Activated T-cell treated with anti-CD3 and anti-CD28 coated beads for 4 hours (primary cell): Measurements from ENCODE around the gene GNB1L.

Experiments used
- DNase-seq: peaks from one replicate; pipeline ENCODE4 v3.0.0-alpha.2; 2020

The GNB1L gene

GRCh38 chr22:19757985-19758895 lies 96.4 kb downstream of the GNB1L start:
- DNase-seq, result no peak

- DNase-seq, result no peak
Observed at GRCh38 chr22:19757140-19757984, 97.3 kb downstream of the GNB1L start.

- DNase-seq, result peak; percentile 53
Observed at GRCh38 chr22:19756288-19757128, 98.2 kb downstream of the GNB1L start.

GRCh38 chr22:19755722-19756287 lies 98.9 kb downstream of the GNB1L start:
- DNase-seq, result no peak

- DNase-seq, result no peak
Observed at GRCh38 chr22:19755145-19755710, 99.4 kb downstream of the GNB1L start.

- no peak for DNase-seq
Observed at GRCh38 chr22:19754701-19755144, 100.0 kb downstream of the GNB1L start.

GRCh38 chr22:19753996-19754700 lies 100.5 kb downstream of the GNB1L start:
- DNase-seq, result no peak

GRCh38 chr22:19753090-19753842 lies 101.4 kb downstream of the GNB1L start:
- no peak for DNase-seq

GRCh38 chr22:19751497-19752245 lies 103.0 kb downstream of the GNB1L start:
- no peak for DNase-seq

- DNase-seq, result no peak
Observed at GRCh38 chr22:19750507-19751490, 103.9 kb downstream of the GNB1L start.

GRCh38 chr22:19749876-19750275 lies 104.8 kb downstream of the GNB1L start:
- no peak for DNase-seq

GRCh38 chr22:19748991-19749664 lies 105.5 kb downstream of the GNB1L start:
- DNase-seq, result no peak

- DNase-seq, result no peak
Observed at GRCh38 chr22:19748139-19748538, 106.5 kb downstream of the GNB1L start.

GRCh38 chr22:19747551-19747950 lies 107.1 kb downstream of the GNB1L start:
- no peak for DNase-seq

- DNase-seq, result no peak
Observed at GRCh38 chr22:19746726-19747125, 107.9 kb downstream of the GNB1L start.

- DNase-seq, result no peak
Observed at GRCh38 chr22:19745155-19746101, 109.2 kb downstream of the GNB1L start.
